HG03342 (cell line): ENCODE measurements around the gene UBE2F.
"Not testable (repeated sequence)": the region's sequence is repeated elsewhere in the genome, so short reads cannot be mapped to it uniquely, and the experiment has no call there.

Experiments
- ATAC-seq: cut with Tn5 transposase; IDR thresholded peaks from one replicate; pipeline ENCODE4 v1.9.1; 2021; ENCODE audit warnings: mild to moderate bottlenecking, moderate library complexity; ENCODE audit not compliant: unreplicated experiment

Gene UBE2F

DNA sequence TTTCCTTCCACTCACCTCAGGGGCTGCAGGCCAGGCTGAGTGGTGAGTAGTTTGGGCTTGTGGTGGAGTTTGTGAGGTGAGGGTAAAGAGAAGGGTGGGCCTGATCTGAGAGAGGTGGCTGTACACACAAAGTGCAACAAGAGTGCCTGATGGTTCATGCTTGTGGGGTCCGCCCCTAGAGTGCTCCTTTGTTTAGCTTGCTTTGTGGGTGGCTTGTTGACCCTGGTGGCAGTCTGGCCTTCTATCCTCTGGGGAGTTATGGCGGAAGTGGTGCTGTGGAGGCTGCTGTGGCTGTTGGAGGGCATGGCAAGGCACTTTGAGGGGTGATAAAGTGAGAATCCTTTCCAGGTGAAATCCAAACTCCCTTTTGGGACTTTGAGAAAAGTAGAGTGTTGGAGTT lies 10.6 kb downstream of the UBE2F start:
- ATAC-seq = no peak

DNA sequence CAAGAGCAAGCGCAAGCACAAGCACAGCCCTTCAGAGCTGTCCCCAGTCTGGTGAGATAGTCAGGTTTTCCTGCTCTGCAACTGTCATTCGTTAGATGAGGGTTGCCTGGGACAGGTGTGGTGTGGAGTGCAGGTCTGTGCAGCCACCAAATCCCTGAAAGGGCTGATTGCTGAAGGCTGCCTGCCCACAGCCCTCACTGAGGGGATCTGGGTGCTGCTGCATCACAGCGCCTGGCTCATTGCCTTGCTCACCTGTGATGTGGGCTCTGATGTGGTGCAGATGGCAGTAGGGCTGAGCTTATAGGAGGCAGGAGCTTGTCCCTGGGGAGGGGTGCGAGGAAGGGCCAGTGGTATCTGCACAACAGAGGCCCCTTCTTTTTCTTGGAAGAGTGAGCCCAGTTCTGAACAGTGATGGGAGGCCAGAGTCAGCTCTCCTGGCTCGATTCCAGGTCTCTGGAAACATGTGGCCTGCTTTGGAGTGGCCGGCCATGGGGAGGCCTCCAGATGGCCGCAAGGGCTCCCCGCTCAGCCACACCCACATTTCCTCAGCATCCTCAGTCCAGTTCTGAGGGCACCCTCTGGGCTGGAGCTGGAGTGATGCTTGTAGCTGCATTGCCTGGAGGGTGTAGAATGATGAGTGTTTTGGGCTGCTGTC lies 11.4 kb downstream of the UBE2F start:
- ATAC-seq = no peak

DNA sequence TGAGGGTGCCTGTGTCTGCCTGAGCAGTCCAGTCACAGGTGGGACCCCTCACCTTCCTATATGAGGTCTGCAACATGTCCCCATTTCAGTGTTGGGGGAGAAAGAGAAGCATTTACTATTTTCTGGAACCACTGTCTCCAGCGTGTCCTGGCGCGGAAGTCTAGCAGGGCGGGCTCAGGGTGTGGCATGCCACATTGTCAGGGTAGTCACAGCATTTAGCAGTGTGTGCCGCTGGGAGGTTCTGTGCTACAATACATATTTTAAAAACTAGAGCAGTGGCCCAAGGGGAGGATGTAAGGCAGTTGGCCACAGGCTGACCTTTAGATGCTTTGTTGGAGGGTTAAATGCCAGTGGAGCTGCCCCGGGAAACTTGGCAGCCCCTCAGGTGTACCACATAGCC lies 12.5 kb downstream of the UBE2F start:
- ATAC-seq = no peak

DNA sequence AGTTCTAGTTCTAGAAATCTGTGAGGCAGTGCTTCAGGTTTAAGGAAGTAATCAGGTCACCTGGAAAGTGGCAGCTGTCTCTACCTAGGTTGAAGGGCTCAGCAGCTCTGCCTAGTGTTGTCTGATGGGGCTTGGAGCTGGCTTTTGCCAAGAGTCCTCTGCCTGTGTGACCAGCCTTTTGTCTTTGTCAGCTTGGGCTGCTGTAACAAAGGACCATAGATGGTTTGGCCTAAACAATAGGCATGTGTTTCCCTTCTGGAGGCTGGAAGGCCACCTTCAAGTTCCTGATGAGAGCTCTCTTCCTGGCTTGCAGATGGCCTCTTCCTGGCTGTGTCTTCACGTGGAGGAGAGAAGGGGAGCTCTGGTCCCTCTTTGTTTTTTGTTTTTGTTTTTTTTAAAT lies 13.3 kb downstream of the UBE2F start:
- no peak for ATAC-seq

DNA sequence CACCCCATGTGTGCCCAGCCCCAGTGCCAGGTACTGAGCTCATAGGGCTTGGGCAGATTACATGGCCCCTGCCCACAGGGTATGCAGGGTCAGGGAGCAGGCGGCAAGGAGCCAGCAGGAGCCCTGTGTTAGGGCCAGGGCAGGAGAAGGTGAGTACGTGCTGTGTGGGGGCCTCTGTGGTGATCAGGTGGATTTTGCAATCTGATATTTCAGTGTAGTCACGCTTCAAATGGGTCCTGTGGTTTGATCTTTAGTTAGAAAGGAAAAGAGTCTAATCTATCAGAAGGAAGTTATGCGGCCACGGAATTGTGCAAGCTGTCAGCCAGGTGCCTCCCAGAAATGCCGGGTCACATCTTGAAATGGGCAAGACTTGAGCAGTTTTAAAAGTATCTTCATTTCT lies 13.9 kb downstream of the UBE2F start:
- no peak for ATAC-seq

DNA sequence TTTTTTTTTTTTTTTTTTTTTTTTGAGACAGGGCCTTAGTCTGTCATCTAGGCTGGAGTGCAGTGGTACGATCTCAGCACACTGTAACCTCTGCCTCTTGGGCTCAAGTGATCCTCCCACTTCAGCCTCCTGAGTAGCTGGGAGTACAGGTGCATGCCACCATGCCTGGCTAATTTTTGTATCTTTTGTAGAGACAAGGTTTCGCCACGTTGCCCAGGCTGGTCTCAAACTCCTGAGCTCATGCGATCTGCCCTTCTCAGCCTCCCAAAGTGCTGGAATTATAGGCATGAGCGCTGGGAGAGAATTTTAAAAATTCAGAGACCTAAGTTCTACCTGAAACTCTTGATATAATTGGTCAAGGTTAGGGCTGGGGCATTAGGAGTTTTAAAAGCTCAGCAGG lies 14.8 kb downstream of the UBE2F start:
- ATAC-seq = not testable (repeated sequence)

DNA sequence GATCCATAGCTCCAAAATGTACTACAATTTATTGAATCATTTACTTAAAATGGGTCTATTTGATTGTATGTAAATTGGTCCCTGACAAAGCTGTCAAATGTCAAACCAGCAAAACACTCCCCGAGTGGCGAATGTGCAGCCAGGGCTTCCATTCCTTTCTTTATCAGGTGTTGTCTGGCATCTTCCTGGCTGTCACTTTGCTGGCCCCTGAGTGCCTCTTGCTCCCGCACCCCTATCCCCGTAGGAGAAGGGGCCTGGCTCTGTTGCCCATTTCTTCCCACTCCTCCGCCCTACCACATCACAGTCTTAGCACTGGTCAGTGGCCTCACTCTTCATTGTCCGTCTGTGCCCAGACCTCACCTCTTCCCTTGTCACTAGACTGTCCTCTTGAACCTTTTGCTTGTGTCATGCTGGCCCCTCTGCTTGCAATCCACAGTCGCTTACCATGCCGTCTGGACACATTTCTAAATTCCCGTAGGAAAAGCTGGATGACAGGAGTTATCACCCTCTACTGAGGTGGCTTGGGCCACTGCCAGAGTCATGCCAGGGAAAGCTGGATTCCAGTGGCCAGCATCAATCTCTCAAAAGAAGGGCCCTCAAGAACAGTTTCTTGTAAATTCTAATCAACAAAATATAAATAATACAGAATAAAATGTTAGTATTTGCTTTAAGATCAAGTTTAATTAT lies 15.4 kb downstream of the UBE2F start:
- ATAC-seq = no peak

DNA sequence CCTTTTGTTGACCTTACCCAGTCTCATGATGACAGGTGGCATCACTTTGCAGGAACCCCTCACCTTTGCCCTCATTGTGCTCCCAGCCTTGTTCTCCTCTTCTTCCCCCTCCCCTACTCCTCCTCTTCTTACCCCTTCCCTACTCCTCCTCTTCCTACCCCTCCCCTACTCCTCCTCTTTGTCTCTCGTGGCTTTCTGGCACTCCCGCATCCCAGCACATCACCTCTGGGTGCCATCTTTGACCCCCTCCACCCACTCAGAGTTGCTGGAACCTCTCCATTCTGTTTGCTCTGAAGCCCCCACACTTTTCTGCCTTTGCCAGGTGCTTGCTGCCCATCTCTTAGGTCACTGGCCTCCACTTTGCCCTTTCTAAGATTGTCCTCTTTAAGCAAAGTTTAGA lies 17.1 kb downstream of the UBE2F start:
- ATAC-seq = no peak

DNA sequence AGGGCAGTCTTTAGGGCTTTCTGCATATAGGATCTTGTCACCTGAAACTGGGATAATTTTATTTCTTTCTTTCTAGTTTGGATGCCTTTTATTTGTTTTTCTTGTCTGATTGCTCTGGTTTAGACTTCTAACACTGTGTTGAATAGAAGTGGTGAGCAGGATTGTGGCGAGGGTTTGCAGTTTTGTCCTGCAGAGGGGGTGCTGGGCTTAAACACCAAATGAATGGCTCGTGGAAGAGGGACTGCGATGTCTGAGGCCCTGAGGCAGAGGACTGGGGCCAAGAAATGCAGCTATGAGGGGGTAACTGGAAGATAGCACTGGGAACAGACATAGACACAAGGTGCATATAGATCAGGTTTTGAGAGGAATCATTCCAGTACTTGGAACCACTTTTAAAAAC lies 20.5 kb downstream of the UBE2F start:
- no peak for ATAC-seq

DNA sequence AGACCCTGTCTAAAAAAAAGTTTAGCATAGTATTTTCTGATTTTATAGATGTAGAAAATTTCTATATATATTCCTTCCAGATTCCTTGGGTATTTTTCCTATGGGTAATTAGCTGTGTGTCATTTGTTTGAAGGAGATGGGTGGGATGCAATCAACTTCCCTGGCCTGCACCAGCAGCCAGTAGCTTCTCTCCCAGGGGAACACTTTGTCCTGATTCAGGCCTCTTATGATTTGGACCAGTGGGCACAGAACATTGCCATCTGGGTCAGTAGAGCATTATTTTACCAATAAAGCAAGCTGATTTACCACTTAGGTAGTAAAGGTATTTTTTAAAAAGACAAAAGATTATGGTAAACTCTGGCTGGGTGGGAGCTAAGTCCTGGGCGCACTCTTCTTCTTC lies 26.9 kb downstream of the UBE2F start:
- ATAC-seq = no peak

DNA sequence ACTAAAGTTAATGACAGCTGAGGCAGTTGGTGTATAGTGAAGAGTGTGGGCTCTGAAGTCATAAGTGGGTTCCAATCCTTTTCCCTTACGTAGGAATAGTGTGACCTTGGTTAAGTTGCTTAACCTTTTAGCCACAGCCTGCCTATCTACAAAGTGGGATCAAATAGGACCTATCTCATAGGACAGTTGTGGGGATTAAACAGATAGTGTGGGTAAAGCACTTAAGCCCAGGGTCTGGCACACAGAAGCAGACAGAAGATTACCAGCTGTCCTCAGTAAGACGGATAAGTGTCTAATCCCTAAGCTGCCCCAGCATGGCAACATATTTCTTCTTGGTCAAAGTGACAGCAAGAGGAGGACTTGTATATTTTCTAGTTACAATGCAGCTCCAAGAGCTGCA lies 28.2 kb downstream of the UBE2F start:
- ATAC-seq = no peak

DNA sequence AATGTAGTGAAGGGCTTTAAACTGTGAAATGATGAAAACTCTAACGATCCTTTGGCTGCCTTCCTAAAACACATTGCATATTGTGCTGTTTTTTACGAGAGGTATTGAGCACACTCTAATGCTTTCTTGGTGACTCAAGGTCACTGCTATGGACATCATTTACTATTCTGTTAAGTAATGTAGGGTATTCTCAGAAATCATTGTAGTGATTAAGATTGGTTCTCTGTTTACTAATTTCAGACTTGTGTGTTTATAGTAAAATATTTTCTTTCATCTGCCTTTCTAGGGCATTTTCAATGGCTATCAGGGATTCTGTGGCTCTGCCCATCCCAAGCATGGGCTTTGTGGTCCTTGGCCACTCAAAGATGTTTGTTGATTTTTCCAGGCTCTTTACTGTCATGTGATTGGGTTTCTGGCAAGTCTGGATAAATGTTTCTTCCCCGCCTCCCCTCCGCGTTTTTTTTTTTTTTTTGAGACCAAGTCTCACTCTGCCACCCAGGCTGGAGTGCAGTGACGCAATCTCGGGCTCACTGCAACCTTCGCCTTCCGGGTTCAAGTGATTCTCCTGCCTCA lies 29.3 kb downstream of the UBE2F start:
- ATAC-seq = no peak

DNA sequence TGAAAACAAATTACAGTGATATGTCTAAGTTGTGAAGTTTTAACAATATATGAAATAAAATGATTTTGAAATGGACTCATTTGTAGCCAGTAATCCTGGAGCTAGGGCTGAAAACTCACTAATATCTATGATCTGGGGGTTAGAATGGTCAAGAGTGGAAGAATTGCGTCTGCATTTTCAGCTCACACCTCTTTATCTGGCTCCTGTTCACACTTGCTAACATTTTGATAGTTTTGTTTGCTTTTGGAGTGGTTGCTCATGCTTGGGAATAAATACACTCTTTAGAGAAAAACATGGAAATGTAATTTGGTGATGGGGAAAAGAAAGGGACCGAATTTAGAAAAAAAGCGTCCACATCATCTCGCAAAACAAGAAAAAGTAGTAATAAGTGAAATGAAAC lies 30.7 kb downstream of the UBE2F start:
- ATAC-seq = no peak

DNA sequence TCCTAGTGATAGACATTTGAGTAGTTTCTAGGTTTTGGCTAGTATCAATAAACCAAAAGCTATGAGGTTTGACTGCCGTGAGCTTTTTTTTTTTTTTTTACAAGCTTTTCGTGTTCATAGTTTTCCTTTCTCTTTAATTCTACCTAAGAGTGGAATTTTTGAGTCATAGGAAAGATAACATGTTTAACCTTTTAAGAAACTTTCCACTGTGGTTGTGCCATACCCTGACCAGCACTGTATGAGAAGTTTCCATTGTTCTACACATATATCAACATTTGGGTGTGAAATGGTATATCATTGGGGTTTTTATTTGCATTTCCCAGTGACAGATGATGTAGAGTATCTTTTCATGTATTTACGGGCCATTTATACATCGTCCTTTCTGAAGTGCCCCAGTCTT lies 31.7 kb downstream of the UBE2F start:
- ATAC-seq = peak; percentile 90

DNA sequence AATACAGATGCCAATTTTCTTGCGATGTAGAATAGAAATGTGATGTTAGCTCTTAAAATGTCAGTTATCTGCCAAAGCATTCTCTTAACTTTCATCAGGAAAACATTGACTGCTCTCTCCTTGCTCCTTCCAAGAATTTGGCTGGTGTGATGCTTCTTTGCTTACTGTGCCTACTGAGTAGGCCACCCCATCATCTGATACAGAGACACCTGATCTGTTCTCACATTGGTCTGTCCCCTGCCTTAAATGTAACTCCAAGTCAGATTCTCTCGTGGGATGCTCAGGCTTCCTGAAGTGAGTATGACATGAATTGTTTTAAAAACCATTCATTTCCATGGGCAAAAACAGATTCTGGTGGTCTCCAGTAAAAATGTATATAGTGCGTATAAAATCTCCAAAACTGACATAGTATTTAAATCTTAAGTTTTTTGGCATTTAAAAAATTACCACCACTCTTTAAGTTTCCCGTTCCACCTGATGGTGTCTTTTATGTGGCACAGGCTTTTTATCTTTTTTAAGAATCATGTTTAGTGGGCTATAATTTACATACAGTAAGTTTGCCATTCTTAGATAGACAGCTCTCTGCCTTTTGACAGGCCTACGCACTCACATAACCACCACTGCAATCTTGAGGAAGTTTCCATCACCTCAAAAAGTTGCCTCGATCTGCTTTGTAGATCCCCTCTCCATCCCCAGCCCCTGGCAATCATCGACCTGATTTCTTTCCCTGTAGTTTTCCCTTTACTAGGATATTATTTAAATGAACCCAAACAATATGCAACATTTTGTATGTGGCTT lies 36.6 kb downstream of the UBE2F start:
- ATAC-seq = no peak

DNA sequence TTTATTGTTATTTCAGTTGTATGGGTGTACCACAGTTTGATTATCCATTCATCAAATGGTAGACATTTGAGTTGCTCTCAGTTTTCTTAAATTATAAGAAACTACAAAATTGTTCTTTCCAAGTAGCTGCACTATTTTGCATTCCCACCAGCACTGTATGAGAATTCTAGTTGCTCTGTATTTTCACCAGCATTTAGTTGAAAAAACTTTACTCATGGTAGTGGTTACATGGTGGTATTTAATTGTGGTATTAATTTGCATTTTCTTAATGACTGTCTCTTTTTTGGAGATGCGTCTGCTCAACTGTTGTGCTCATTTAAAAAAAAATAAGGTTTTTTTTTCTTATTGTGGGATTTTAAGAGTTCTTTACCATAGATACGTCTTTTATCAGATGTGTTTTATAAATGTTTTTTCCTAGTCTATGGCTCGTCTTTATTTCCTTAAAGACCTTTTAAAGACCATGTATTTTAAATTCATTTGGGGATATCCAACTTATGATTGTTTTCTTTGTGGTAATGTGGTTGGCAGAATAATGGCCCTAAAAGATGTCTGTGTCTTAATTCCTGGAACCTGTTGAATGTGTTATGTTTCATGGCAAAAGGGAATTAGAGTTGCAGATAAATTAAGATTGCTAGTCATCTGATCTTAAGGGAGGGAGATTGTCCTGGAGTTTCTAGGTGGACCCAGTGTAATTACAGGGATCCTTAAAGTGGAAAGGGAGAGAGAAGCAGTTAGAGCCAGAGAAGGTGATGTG lies 37.4 kb downstream of the UBE2F start:
- no peak for ATAC-seq

DNA sequence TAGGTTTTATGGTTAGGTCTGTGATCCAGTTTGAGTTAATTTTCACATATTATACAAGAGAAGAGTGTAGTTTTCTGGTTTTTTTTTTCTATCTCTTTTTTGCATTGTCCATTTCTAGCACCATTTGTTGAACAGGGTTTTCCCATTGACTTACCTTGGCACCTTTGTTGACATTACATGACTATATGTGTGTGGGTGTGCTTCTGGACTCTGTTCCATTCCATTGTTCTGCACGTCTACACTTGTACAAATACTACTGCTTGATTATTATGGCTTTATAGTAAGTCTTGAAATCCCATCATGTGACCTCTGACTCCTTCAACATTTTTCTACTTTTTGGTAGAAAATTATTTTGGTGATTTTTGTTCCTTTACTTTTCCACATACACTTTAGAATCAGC lies 38.7 kb downstream of the UBE2F start:
- no peak for ATAC-seq

DNA sequence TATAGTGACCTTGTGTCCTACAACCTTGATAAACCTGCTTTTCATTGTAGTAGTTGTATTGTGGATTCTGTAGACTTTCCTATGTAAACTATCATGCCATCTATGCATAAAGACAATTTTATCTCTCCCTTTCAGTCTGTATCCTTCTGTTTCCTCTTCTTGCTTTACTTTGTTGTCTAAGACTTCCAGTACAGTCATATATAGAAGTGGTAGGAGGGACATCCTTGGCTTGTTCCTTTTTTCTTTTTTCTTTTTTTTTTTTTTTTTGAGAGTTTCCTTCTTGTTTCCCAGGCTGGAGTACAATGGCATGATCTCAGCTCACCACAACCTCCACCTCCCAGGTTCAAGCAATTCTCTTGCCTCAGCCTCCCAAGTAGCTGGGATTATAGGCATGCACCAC lies 39.7 kb downstream of the UBE2F start:
- ATAC-seq = no peak

DNA sequence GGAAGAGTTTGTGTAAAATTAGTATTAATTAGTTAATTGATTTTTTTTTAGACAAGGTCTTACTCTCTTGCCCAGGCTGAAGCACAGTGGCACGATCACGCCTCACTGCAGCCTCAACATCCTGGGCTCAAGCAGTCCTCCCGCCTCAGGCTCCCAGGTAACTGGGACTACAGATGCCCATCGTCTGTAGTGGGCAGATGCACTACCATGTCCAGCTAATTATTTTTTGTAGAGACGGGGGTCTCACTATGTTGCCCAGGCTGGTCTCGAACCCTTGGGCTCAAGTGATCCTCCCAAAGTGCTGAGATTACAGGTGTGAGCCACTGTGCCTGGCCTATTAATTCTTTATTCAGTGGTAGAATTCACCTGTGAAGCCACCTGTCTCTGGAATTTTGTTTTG lies 41.1 kb downstream of the UBE2F start:
- no peak for ATAC-seq

DNA sequence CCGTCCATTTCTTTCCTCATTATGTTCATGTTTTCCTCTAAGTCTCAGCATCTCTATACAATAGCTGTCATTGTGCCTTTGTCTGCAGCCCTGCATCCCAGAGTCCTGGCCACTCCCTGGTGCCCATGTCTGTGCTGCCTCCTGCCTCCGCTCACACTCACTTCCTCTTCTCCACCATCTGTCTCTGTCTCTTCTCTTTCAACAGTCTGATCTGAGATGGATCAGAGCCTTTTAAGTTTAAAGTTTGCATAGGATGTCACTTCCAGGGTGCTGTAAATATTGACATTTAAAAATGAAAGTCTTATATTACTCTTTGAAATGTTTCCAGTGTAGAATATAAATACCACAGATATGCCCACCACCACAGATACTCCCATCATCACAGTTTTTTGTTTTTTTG lies 42.7 kb downstream of the UBE2F start:
- no peak for ATAC-seq

DNA sequence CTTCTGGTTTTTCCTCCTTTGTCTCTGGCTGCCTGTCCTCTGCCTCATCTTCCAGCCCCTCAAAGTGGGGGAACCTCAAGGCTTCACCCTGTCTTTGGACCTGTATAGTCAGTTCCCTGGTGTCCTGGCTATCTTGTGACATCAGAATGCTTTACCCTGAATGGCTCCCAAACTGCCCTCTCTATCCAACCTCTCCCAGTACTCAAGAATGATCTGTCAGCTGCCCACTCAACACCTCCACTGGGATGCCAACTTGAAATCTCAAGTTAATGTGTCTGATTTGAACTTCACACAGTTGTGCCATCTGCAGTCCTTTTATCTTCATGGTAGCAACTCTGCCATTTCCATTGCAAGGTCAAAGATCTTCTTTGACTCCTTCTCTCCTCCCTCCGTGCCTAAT lies 43.8 kb downstream of the UBE2F start:
- ATAC-seq = no peak
